Liver (tissue), 9 donors: ENCODE measurements around the gene KANSL1. TPM values are rescaled to one million over a fixed set of nuclear protein-coding genes. Genes with fewer than 3 reads are reported as not detected.

ENCODE experiments used
- DNase-seq: peaks from one replicate; pipeline ENCODE4 v3.0.0-alpha.2; 2017; ENCODE audit warnings: low spot score
- H3K27ac ChIP-seq, 2 donors: one replicate each; pipeline ENCODE4 v1.7.0; 2013; ENCODE audit warnings: inconsistent platforms in 2 of 2, low read length in 2 of 2, control low read depth in 1 of 2, low read depth in 1 of 2, mild to moderate bottlenecking in 1 of 2
- H3K27me3 ChIP-seq, 4 donors: one replicate each; pipeline versions ENCODE4 v1.6.1 to v1.7.0; 2013; ENCODE audit warnings: low read length in 3 of 4, inconsistent platforms in 1 of 4, mild to moderate bottlenecking in 1 of 4, moderate library complexity in 1 of 4; ENCODE audit not compliant: control insufficient read depth in 4 of 4, insufficient read depth in 4 of 4
- H3K36me3 ChIP-seq, 4 donors: one replicate each; pipeline versions ENCODE4 v1.6.1 to v1.7.0; 2013; ENCODE audit warnings: low read length in 3 of 4, mild to moderate bottlenecking in 3 of 4, low read depth in 1 of 4, moderate library complexity in 1 of 4; ENCODE audit not compliant: control insufficient read depth in 4 of 4, insufficient read depth in 3 of 4
- H3K4me1 ChIP-seq, 4 donors: one replicate each; pipeline versions ENCODE4 v1.6.1 to v1.7.0; 2013; ENCODE audit warnings: low read length in 3 of 4, mild to moderate bottlenecking in 3 of 4, moderate library complexity in 1 of 4; ENCODE audit not compliant: control insufficient read depth in 4 of 4, insufficient read depth in 4 of 4
- H3K4me3 ChIP-seq, 3 donors: one replicate each; pipeline versions ENCODE4 v1.6.1 to v1.7.0; 2013; ENCODE audit warnings: low read length in 3 of 3, control low read depth in 1 of 3, low read depth in 1 of 3, mild to moderate bottlenecking in 1 of 3
- H3K9ac ChIP-seq, 2 donors: one replicate each; pipeline ENCODE4 v1.7.0; 2013; ENCODE audit warnings: low read length in 2 of 2, mild to moderate bottlenecking in 2 of 2, moderate library complexity in 2 of 2, control low read depth in 1 of 2, low read depth in 1 of 2
- H3K9me3 ChIP-seq, 4 donors: one replicate each; pipeline versions ENCODE4 v1.6.1 to v1.7.0; 2013; ENCODE audit warnings: low read length in 3 of 4; ENCODE audit not compliant: control insufficient read depth in 4 of 4
- EGR1 ChIP-seq, 2 donors: IDR thresholded peaks; 2 replicates each; pipeline ENCODE4 v1.6.1; 2016 to 2018; ENCODE audit warnings: antibody characterized with exemption in 2 of 2, low read depth in 2 of 2
- FOXA1 ChIP-seq: IDR thresholded peaks from 2 replicates; pipeline ENCODE4 v1.6.1; 2016; ENCODE audit warnings: antibody characterized with exemption
- FOXA2 ChIP-seq: IDR thresholded peaks from 2 replicates; pipeline ENCODE4 v1.6.1; 2016; ENCODE audit warnings: antibody characterized with exemption
- GABPA ChIP-seq, 2 donors: IDR thresholded peaks in 1 of 2; conservative IDR thresholded peaks in 1 of 2; 2 replicates each; pipeline ENCODE4 v1.6.1; 2016; ENCODE audit warnings: antibody characterized with exemption in 2 of 2, mild to moderate bottlenecking in 1 of 2, moderate library complexity in 1 of 2
- HNF4A ChIP-seq, 2 donors: conservative IDR thresholded peaks; 2 replicates each; pipeline ENCODE4 v1.6.1; 2016; ENCODE audit warnings: antibody characterized with exemption in 2 of 2, mild to moderate bottlenecking in 2 of 2
- HNF4G ChIP-seq: IDR thresholded peaks from 2 replicates; pipeline ENCODE4 v1.6.1; 2016; ENCODE audit warnings: antibody characterized with exemption
- JUND ChIP-seq, 2 donors: IDR thresholded peaks; 2 replicates each; pipeline ENCODE4 v1.6.1; 2016; ENCODE audit warnings: antibody characterized with exemption in 2 of 2
- NR2F2 ChIP-seq: IDR thresholded peaks from 2 replicates; pipeline ENCODE4 v1.6.1; 2016; ENCODE audit warnings: antibody characterized with exemption
- RAD21 ChIP-seq, 2 donors: IDR thresholded peaks; 2 replicates each; pipeline ENCODE4 v1.6.1; 2016; ENCODE audit warnings: antibody characterized with exemption in 2 of 2, mild to moderate bottlenecking in 2 of 2
- SP1 ChIP-seq: IDR thresholded peaks from 2 replicates; pipeline ENCODE4 v1.6.1; 2018; ENCODE audit warnings: antibody characterized with exemption, mild to moderate bottlenecking
- TAF1 ChIP-seq: conservative IDR thresholded peaks from 2 replicates; pipeline ENCODE4 v1.6.1; 2016; ENCODE audit warnings: antibody characterized with exemption, mild to moderate bottlenecking
- WGBS: extraction: QIAGEN DNeasy Blood & Tissue Kit; methylation state at CpG from one replicate; pipeline ENCODE4 v1.1.7; 2013; 5-methylcytosine and 5-hydroxymethylcytosine counted together
- polyA plus RNA-seq, 2 donors: library from polyadenylated mRNA; stranded (reverse) in 1 of 2; unstranded in 1 of 2; fragments of 200-250 nt in 1 of 2; fragments of >200 nt in 1 of 2; fragmentation: Nextera tagmentation in 1 of 2; extraction: Ambion mirVana in 1 of 2; gene quantifications; one replicate each; pipeline versions ENCODE4 v1.2.1 to v1.2.3, GENCODE V29; 2013 to 2015
- total RNA-seq, 2 donors: library from RNA; depleted of rRNA; stranded (reverse); fragments of >200 nt; gene quantifications; one replicate each; pipeline ENCODE4 v1.2.3, GENCODE V29; 2014
- TF ChIP-seq, protein P1 (sequence below): IDR thresholded peaks from 2 replicates; pipeline ENCODE4 v1.6.1; 2016; ENCODE audit warnings: antibody characterized with exemption, mild to moderate bottlenecking
- TF ChIP-seq, protein P2 (sequence below): IDR thresholded peaks from 2 replicates; pipeline ENCODE4 v1.6.1; 2016; ENCODE audit warnings: antibody characterized with exemption
- TF ChIP-seq, protein P3 (sequence below): IDR thresholded peaks from 2 replicates; pipeline ENCODE4 v1.6.1; 2016; ENCODE audit warnings: antibody characterized with exemption
- TF ChIP-seq, protein P4 (sequence below): fragments of 150-350 bp; IDR thresholded peaks from 2 replicates; pipeline ENCODE4 v1.5.1; 2017; ENCODE audit warnings: improper control_type of control experiment, low read depth, low read length; ENCODE audit not compliant: missing input control
- TF ChIP-seq, protein P5 (sequence below): IDR thresholded peaks from 2 replicates; pipeline ENCODE4 v1.6.1; 2016; ENCODE audit warnings: antibody characterized with exemption
- donor health status: healthy.
- donor health status: healthy.
- donor health status: healthy.
- donor health status: healthy.
- donor health status: healthy.

Gene KANSL1
- total and polyA plus RNA-seq, 4 donors: 5.5 to 86.3 (median 24.0) TPM

DNA sequence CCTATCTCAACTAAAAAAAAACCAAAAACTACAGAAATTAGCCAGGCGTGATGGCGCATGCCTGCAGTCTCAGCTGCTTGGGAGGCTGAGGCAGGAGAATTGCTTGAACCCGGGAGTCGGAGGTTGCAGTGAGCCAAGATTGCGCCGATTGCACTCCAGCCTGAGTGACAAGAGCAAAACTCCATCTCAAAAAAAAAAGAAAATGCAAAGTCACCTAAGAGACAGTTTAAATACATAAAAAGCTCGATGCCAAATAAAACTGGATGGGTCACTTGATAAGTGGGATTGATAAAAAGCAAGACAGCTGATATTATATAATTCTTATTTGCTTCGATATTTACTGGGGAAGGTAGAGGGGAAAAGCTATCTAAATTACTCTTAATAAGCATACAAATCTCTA is 15.8 kb upstream of the KANSL1 start (continued):
- TF ChIP-seq, protein P1, sequence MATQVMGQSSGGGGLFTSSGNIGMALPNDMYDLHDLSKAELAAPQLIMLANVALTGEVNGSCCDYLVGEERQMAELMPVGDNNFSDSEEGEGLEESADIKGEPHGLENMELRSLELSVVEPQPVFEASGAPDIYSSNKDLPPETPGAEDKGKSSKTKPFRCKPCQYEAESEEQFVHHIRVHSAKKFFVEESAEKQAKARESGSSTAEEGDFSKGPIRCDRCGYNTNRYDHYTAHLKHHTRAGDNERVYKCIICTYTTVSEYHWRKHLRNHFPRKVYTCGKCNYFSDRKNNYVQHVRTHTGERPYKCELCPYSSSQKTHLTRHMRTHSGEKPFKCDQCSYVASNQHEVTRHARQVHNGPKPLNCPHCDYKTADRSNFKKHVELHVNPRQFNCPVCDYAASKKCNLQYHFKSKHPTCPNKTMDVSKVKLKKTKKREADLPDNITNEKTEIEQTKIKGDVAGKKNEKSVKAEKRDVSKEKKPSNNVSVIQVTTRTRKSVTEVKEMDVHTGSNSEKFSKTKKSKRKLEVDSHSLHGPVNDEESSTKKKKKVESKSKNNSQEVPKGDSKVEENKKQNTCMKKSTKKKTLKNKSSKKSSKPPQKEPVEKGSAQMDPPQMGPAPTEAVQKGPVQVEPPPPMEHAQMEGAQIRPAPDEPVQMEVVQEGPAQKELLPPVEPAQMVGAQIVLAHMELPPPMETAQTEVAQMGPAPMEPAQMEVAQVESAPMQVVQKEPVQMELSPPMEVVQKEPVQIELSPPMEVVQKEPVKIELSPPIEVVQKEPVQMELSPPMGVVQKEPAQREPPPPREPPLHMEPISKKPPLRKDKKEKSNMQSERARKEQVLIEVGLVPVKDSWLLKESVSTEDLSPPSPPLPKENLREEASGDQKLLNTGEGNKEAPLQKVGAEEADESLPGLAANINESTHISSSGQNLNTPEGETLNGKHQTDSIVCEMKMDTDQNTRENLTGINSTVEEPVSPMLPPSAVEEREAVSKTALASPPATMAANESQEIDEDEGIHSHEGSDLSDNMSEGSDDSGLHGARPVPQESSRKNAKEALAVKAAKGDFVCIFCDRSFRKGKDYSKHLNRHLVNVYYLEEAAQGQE: no peak
- no peak for TF ChIP-seq SP1

DNA sequence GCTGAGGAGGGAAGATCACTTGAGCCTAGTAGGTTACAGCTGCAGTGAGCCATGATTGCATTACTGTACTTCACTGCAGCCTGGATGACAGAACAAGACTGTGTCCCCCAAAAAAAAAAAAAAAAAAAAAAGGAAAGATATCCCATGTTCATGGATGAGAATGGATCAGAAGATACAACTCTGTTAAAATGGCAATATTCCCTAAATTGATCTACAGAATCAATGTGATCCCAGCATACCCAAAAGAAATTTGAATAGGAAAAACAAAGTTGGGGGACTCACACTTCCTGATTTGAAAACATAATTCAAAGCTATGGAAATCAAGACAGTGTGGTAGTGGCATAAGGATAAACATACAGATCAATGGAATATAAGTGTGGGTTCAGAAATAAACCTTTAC is 12.7 kb upstream of the KANSL1 start:
- H3K4me3 ChIP-seq: no peak overlapping the region
- no peak for DNase-seq

DNA sequence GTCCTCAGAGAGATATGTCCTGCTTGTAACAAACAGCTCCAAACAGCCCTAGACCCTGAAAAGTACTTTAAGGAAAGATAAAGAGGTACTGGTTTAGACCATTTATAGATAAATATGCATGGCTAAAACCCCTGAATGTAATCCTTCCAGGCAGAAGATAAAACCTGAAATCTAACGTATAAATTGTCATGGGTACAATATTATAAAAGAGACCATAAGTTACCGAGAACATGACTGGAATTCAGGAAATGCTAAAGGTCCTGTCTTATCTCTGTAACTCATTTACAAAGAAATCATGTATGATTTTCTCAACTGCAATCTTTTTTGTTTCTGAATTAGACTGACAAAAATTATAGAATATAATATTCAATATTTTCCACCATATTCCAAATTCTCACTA is 9.2 kb upstream of the KANSL1 start:
- Histone ChIP-seq H3K27me3 (no peaks in the 10 kb centered on the region), H3K27ac (no peak overlapping the region), H3K9me3 (no peaks in the 10 kb centered on the region), H3K4me1 (peaks cover 3 to 12% (median 7%) of the 10 kb centered on the region in 4 donors), H3K9ac (no peak overlapping the region), H3K36me3 (peaks cover 0 to 2% (median 0%) of the 10 kb centered on the region in 4 donors), H3K4me3 (no peak overlapping the region)
- 21% methylated on average over 2 of the region's 2 CpGs for WGBS
- TF ChIP-seq FOXA1 (no peak), HNF4A (conservative IDR thresholded peaks at IDR 0.05) (peak in 1 of 2 donors; percentile 45), SP1 (peak; percentile 16), EGR1 (IDR thresholded peaks at IDR 0.05; ENCODE audit: low read depth in 2 of 2) (no peak)
- no peak for DNase-seq

More for the DNA sequence above, 12.7 kb upstream of the KANSL1 start:
- TF ChIP-seq GABPA (IDR thresholded peaks at IDR 0.05 in 1 of 2, conservative IDR thresholded peaks at IDR 0.05 in 1 of 2) (no peak), FOXA1 (no peak), JUND (IDR thresholded peaks at IDR 0.05) (no peak), FOXA2 (no peak)
- TF ChIP-seq, protein P2, sequence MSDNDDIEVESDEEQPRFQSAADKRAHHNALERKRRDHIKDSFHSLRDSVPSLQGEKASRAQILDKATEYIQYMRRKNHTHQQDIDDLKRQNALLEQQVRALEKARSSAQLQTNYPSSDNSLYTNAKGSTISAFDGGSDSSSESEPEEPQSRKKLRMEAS: no peak
- TF ChIP-seq, protein P3, sequence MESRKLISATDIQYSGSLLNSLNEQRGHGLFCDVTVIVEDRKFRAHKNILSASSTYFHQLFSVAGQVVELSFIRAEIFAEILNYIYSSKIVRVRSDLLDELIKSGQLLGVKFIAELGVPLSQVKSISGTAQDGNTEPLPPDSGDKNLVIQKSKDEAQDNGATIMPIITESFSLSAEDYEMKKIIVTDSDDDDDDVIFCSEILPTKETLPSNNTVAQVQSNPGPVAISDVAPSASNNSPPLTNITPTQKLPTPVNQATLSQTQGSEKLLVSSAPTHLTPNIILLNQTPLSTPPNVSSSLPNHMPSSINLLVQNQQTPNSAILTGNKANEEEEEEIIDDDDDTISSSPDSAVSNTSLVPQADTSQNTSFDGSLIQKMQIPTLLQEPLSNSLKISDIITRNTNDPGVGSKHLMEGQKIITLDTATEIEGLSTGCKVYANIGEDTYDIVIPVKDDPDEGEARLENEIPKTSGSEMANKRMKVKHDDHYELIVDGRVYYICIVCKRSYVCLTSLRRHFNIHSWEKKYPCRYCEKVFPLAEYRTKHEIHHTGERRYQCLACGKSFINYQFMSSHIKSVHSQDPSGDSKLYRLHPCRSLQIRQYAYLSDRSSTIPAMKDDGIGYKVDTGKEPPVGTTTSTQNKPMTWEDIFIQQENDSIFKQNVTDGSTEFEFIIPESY: no peak
- Histone ChIP-seq H3K9ac (no peak overlapping the region), H3K27ac (no peak overlapping the region), H3K9me3 (no peaks in the 10 kb centered on the region), H3K36me3 (peaks cover 0 to 2% (median 0%) of the 10 kb centered on the region in 4 donors), H3K27me3 (no peaks in the 10 kb centered on the region), H3K4me1 (peaks cover 4 to 9% (median 7%) of the 10 kb centered on the region in 4 donors)

DNA sequence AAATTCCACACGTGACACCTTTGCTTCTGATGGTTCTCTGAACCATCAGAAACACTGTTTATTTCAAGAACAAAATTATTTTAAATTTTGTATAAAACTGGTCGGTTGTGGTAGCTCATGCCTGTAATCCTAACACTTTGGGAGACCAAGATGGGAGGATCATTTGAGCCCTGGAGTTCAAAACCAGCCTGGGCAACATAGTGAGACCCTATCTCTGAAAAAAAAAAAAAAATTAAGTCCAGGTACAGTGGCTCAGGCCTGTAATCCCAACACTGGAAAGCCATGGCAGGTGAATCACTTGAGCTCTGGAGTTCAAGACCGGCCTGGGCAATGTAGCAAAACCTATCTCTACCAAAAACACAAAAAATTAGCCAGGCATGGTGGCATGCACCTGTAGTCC is 8.3 kb upstream of the KANSL1 start:
- Histone ChIP-seq H3K36me3 (peaks cover 0 to 2% (median 0%) of the 10 kb centered on the region in 4 donors), H3K9ac (no peak overlapping the region), H3K4me1 (peaks cover 3 to 12% (median 7%) of the 10 kb centered on the region in 4 donors), H3K4me3 (no peak overlapping the region), H3K27ac (no peak overlapping the region), H3K9me3 (no peaks in the 10 kb centered on the region), H3K27me3 (no peaks in the 10 kb centered on the region)
- no peak for DNase-seq
- 96% methylated on average over 3 of the region's 3 CpGs for WGBS
- TF ChIP-seq FOXA2 (no peak), NR2F2 (no peak), RAD21 (IDR thresholded peaks at IDR 0.05) (no peak), JUND (IDR thresholded peaks at IDR 0.05) (no peak), GABPA (IDR thresholded peaks at IDR 0.05 in 1 of 2, conservative IDR thresholded peaks at IDR 0.05 in 1 of 2) (no peak), SP1 (no peak), TAF1 (no peak), HNF4G (no peak)
- TF ChIP-seq, protein P4, sequence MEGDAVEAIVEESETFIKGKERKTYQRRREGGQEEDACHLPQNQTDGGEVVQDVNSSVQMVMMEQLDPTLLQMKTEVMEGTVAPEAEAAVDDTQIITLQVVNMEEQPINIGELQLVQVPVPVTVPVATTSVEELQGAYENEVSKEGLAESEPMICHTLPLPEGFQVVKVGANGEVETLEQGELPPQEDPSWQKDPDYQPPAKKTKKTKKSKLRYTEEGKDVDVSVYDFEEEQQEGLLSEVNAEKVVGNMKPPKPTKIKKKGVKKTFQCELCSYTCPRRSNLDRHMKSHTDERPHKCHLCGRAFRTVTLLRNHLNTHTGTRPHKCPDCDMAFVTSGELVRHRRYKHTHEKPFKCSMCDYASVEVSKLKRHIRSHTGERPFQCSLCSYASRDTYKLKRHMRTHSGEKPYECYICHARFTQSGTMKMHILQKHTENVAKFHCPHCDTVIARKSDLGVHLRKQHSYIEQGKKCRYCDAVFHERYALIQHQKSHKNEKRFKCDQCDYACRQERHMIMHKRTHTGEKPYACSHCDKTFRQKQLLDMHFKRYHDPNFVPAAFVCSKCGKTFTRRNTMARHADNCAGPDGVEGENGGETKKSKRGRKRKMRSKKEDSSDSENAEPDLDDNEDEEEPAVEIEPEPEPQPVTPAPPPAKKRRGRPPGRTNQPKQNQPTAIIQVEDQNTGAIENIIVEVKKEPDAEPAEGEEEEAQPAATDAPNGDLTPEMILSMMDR: no peak
- TF ChIP-seq, protein P3: no peak
- TF ChIP-seq, protein P5, sequence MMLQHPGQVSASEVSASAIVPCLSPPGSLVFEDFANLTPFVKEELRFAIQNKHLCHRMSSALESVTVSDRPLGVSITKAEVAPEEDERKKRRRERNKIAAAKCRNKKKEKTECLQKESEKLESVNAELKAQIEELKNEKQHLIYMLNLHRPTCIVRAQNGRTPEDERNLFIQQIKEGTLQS: no peak
